ENCODE measurements around the gene ALDH1A2.

ALDH1A2 gene

DNA sequence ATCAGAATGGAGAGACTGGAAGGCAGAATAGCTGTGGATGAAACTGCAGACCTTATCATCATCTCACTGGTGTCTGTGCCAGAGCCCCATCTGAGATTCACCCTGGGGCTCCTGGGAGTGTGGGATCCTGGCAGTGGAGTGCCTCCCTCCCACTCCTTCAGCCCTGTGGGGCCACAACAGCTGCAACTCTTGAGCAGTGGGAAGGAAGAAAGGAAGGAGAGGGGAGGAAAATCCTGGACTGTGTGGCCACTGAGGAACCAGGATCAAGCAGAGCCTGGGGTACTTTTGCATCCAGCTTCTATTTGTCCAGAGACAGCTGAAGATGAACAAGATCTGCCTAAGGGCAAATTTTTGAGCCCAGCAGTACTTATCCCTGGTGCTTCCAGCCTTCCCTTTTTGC, 13.1 kb upstream of the ALDH1A2 start:
- POLR2A ChIA-PET = no interaction called here
- DNase-seq (ENCODE audit: extremely low spot score) = no peak
- TF ChIP-seq L3MBTL2 (conservative IDR thresholded peaks at IDR 0.05) = no peak
- no peak for TF ChIP-seq CTBP1 (IDR thresholded peaks at IDR 0.05; ENCODE audit: borderline replicate concordance)
- TF ChIP-seq LEF1 (IDR thresholded peaks at IDR 0.05; ENCODE audit: borderline replicate concordance) = no peak
- CTCF ChIA-PET = no interaction called here

DNA sequence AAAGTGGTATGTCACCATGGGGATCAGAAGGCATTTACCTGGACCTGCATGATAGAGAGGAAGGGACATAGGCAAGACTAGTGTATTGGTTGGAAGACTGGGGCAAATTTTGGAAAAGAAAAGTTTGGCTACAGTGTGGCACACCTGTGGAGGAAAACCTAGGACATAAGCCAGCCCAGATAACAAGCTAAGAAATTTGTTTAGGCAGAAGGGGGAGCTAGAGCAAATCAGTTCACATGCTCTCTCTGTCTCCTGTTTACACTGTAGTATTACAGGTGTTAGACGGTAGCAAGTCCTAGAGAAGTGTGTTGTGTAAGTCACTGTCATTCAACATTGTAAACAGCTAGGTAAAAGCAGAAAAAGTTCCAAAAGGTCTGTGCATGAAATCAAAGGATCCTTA, 11.9 kb upstream of the ALDH1A2 start:
- ChIA-PET CTCF (interaction anchor here (0.6 to 1.4 kb wide), 4 partner anchors 11 to 966 kb away, joined by 3 to 8 read pairs (median 4); partner anchors contain the start of gene ALDH1A2), POLR2A (no interaction called here)
- no peak for DNase-seq (ENCODE audit: extremely low spot score)
- no peak for TF ChIP-seq HDGF (IDR thresholded peaks at IDR 0.05; ENCODE audit: borderline replicate concordance)
- TF ChIP-seq SUZ12 (IDR thresholded peaks at IDR 0.05) = no peak
- TF ChIP-seq L3MBTL2 (conservative IDR thresholded peaks at IDR 0.05) = no peak
- TF ChIP-seq, protein P1, sequence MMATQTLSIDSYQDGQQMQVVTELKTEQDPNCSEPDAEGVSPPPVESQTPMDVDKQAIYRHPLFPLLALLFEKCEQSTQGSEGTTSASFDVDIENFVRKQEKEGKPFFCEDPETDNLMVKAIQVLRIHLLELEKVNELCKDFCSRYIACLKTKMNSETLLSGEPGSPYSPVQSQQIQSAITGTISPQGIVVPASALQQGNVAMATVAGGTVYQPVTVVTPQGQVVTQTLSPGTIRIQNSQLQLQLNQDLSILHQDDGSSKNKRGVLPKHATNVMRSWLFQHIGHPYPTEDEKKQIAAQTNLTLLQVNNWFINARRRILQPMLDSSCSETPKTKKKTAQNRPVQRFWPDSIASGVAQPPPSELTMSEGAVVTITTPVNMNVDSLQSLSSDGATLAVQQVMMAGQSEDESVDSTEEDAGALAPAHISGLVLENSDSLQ (IDR thresholded peaks at IDR 0.05) = no peak
- TF ChIP-seq FOXM1 (IDR thresholded peaks at IDR 0.05; ENCODE audit: borderline replicate concordance) = no peak
- TF ChIP-seq TARDBP (IDR thresholded peaks at IDR 0.05) = no peak
- no peak for TF ChIP-seq ARNT (IDR thresholded peaks at IDR 0.05)
- no peak for TF ChIP-seq NFRKB (IDR thresholded peaks at IDR 0.05)
- no peak for TF ChIP-seq ZNF384 (IDR thresholded peaks at IDR 0.05)

DNA sequence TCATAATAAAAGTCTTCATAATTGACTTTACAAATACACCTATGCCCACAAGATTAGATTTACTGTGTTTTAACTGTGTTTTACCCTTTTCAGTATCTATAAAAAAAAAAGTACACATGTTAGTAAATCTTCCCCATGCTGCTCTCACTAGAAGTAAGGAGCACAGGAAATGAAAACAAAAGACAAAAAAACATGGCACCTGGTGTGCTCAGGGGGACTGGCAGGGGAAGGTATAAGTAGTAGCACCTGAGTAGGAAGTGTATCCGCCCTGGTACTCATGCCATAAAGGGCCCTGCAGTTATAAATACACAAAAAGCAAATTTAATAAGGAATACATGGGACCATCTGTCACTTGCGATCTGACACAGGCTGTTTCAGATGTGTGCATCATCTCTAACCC, 8.9 kb upstream of the ALDH1A2 start:
- DNase-seq (ENCODE audit: extremely low spot score) = no peak
- POLR2A ChIA-PET = no interaction called here
- TF ChIP-seq, protein P1 (IDR thresholded peaks at IDR 0.05) = no peak
- no peak for TF ChIP-seq ZNF384 (IDR thresholded peaks at IDR 0.05)
- no peak for TF ChIP-seq ARNT (IDR thresholded peaks at IDR 0.05)
- TF ChIP-seq BHLHE40 (IDR thresholded peaks at IDR 0.05; ENCODE audit: borderline replicate concordance) = no peak
- no peak for TF ChIP-seq SP1 (IDR thresholded peaks at IDR 0.05)
- no peak for TF ChIP-seq L3MBTL2 (conservative IDR thresholded peaks at IDR 0.05)
- TF ChIP-seq NFRKB (IDR thresholded peaks at IDR 0.05) = no peak
- TF ChIP-seq ELF4 (IDR thresholded peaks at IDR 0.05) = no peak
- no peak for TF ChIP-seq HDGF (IDR thresholded peaks at IDR 0.05; ENCODE audit: borderline replicate concordance)
- no peak for TF ChIP-seq CTBP1 (IDR thresholded peaks at IDR 0.05; ENCODE audit: borderline replicate concordance)
- no peak for TF ChIP-seq SUZ12 (IDR thresholded peaks at IDR 0.05)
- TF ChIP-seq FOXA1 (IDR thresholded peaks at IDR 0.05) = no peak
- CTCF ChIA-PET = no interaction called here

DNA sequence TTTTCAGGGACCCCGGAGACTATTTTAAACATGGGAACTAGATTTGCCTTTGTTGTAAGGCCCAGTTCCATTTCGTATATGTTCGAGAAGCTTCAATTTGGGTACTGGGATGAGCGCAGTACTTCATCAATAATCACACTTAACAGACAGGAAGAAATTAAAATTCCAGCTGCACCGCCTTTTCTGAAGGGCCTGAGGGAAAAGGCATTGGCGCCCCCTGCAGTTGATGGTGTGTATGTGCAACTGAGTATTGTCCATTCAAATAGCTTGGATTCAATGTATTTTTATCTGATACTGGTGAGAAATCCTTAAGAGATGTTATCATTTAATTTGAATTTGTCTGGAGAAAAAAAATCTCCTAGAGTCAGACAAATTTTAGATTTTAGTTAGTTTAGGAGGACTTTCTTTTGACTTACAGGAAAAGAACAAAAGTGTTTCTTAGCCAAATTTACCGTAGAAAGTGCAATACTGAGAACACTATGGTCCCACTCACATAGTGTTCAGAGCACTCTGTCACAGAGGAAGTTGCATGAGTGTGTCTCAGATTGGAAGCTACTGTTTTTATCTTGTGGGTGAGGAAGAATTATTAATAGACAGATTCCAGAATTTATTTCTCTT, 5.4 kb upstream of the ALDH1A2 start:
- ChIA-PET POLR2A (no interaction called here), CTCF (interaction anchor here (0.5 to 2.8 kb wide), 13 partner anchors 34 to 403 kb away, joined by 3 to 19 read pairs (median 4); no protein-coding TSS in a partner anchor)
- peak; percentile 39 for DNase-seq (ENCODE audit: extremely low spot score)
- TF ChIP-seq TARDBP (IDR thresholded peaks at IDR 0.05) (no peak), ARNT (IDR thresholded peaks at IDR 0.05) (no peak), ZNF384 (IDR thresholded peaks at IDR 0.05) (no peak), SUZ12 (IDR thresholded peaks at IDR 0.05) (no peak), CTBP1 (IDR thresholded peaks at IDR 0.05; ENCODE audit: borderline replicate concordance) (no peak), SP1 (IDR thresholded peaks at IDR 0.05) (no peak), LEF1 (IDR thresholded peaks at IDR 0.05; ENCODE audit: borderline replicate concordance) (no peak), ELF4 (IDR thresholded peaks at IDR 0.05) (no peak), FOXM1 (IDR thresholded peaks at IDR 0.05; ENCODE audit: borderline replicate concordance) (no peak), HDGF (IDR thresholded peaks at IDR 0.05; ENCODE audit: borderline replicate concordance) (no peak), BHLHE40 (IDR thresholded peaks at IDR 0.05; ENCODE audit: borderline replicate concordance) (no peak), NFRKB (IDR thresholded peaks at IDR 0.05) (no peak), L3MBTL2 (conservative IDR thresholded peaks at IDR 0.05) (no peak), FOXK2 (IDR thresholded peaks at IDR 0.05) (no peak), FOXA1 (IDR thresholded peaks at IDR 0.05) (no peak)
- TF ChIP-seq, protein P1 (IDR thresholded peaks at IDR 0.05) = no peak

DNA sequence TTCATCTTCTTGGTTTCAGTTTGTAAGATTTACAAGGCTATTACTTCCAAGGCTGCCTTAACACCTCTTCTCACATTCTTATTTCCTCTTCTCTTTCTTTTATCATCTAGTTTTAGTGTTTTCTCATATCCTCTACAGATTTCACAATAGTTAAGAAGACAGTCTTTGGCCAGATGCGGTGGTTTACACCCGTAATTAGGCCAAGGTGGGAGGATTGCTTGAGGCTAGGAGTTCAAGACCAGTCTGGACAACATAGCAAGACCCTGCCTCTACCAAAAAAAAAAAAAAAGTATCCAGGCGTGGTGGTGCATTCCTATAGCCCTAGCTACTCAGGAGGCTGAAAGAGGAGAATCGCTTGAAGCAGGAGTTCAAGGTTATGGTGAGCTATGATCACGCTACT, 3.5 kb upstream of the ALDH1A2 start:
- POLR2A ChIA-PET = interaction anchor here (1.4 kb wide), 1 partner anchor 321 kb away, joined by 3 read pairs; no protein-coding TSS in a partner anchor
- no peak for TF ChIP-seq L3MBTL2 (conservative IDR thresholded peaks at IDR 0.05)
- no peak for TF ChIP-seq ZNF384 (IDR thresholded peaks at IDR 0.05)
- no peak for TF ChIP-seq NFRKB (IDR thresholded peaks at IDR 0.05)
- no peak for TF ChIP-seq LEF1 (IDR thresholded peaks at IDR 0.05; ENCODE audit: borderline replicate concordance)
- TF ChIP-seq, protein P1 (IDR thresholded peaks at IDR 0.05) = no peak
- TF ChIP-seq HDGF (IDR thresholded peaks at IDR 0.05; ENCODE audit: borderline replicate concordance) = no peak
- TF ChIP-seq SUZ12 (IDR thresholded peaks at IDR 0.05) = no peak
- no peak for TF ChIP-seq SP1 (IDR thresholded peaks at IDR 0.05)
- no peak for TF ChIP-seq ARNT (IDR thresholded peaks at IDR 0.05)
- CTCF ChIA-PET = interaction anchor here (2.6 to 2.8 kb wide), 2 partner anchors 99 to 209 kb away, joined by 14 to 19 read pairs; no protein-coding TSS in a partner anchor
- no peak for DNase-seq (ENCODE audit: extremely low spot score)
